KMS-11 (cell line): Measurements from ENCODE around the gene PCDHGB6.
"Not testable (repeated sequence)": the region's sequence is repeated elsewhere in the genome, so short reads cannot be mapped to it uniquely, and the experiment has no call there.

ENCODE experiments used
- H2AFZ ChIP-seq: fragments of 200-600 bp; sonication (generic); 2 replicates; pipeline ENCODE4 v1.6.1; 2016; ENCODE audit warnings: antibody characterized with exemption, mixed run types, low read depth
- H3K27ac ChIP-seq: fragments of 200-600 bp; sonication (generic); 2 replicates; pipeline ENCODE4 v1.6.1; 2016; ENCODE audit warnings: mild to moderate bottlenecking, mixed run types
- H3K27me3 ChIP-seq: fragments of 200-600 bp; sonication (generic); 2 replicates; pipeline ENCODE4 v1.6.1; 2017; ENCODE audit warnings: mild to moderate bottlenecking, low read depth, mixed run types, moderate library complexity; ENCODE audit not compliant: insufficient read depth
- H3K36me3 ChIP-seq: fragments of 200-600 bp; sonication (generic); 2 replicates; pipeline ENCODE4 v1.6.1; 2017; ENCODE audit warnings: mild to moderate bottlenecking, mixed run types; ENCODE audit not compliant: insufficient read depth
- H3K4me1 ChIP-seq: fragments of 200-600 bp; sonication (generic); 2 replicates; pipeline ENCODE4 v1.6.1; 2016; ENCODE audit warnings: mild to moderate bottlenecking, low read depth, mixed run types; ENCODE audit not compliant: poor library complexity, severe bottlenecking
- H3K4me2 ChIP-seq: fragments of 200-600 bp; sonication (generic); 2 replicates; pipeline ENCODE4 v1.7.0; 2016; ENCODE audit warnings: mild to moderate bottlenecking, mixed run types
- H3K4me3 ChIP-seq: fragments of 200-600 bp; sonication (generic); IDR thresholded peaks from 2 replicates; pipeline ENCODE4 v1.6.1; 2017; ENCODE audit warnings: low read depth, low read length, mixed read lengths; ENCODE audit not compliant: insufficient read depth
- H3K79me2 ChIP-seq: fragments of 200-600 bp; sonication (generic); 2 replicates; pipeline ENCODE4 v1.6.1; 2016; ENCODE audit warnings: low read depth, mixed run types; ENCODE audit not compliant: insufficient read depth
- H3K9ac ChIP-seq: fragments of 200-600 bp; sonication (generic); 2 replicates; pipeline ENCODE4 v1.6.1; 2016; ENCODE audit warnings: mild to moderate bottlenecking, mixed run types
- H4K20me1 ChIP-seq: fragments of 200-600 bp; sonication (generic); 2 replicates; pipeline ENCODE4 v1.6.1; 2016; ENCODE audit warnings: mild to moderate bottlenecking, mixed run types; ENCODE audit not compliant: insufficient read depth
- TF ChIP-seq, protein P1 (sequence below): fragments of 200-600 bp; sonication (generic); conservative IDR thresholded peaks from 2 replicates; pipeline ENCODE4 v1.6.1; 2017; ENCODE audit warnings: low read depth, mild to moderate bottlenecking, antibody characterized with exemption, low read length, moderate library complexity, mixed read lengths

The PCDHGB6 gene

DNA sequence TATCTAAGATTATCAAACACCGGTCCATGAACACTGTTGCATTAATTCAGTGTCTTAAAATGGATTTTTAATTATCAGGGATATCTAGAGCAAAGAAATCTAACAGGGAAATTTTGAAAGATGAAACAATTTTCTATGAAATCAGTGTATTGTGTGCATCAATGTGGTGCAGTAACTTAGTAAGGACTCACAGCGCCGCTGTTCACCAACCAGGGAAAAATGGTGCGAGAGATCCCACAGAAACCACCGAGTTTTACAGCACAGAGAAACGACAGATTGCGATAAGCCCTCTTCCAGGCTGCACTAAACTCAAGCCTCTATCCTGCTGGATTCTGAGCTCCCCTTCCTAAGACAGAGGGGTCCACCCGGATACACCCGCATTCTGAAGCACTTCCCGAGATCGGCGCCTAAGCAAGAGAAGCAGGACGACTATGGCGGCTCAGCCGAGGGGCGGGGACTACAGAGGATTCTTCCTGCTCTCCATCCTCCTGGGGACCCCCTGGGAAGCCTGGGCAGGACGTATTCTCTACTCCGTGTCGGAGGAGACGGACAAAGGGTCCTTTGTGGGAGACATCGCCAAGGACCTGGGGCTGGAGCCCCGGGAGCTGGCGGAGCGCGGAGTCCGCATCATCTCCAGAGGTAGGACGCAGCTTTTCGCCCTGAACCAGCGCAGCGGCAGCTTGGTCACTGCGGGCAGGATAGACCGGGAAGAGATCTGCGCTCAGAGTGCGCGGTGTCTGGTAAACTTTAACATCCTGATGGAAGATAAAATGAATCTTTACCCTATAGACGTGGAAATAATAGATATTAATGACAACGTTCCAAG lies 25.1 kb upstream of the PCDHGB6 start, which contains the start of gene PCDHGA7:
PCDHGA7 (plus strand) TSS at position 274 of the 826 bp plus-strand sequence; CDS start at position 432, 158 bp downstream.
- no peak within 1 kb of the TSS for H3K4me2 ChIP-seq
- H4K20me1 ChIP-seq = no peaks in the 10 kb centered on the region
- H3K36me3 ChIP-seq = no peaks in the 10 kb centered on the region
- H3K4me3 ChIP-seq = no peak within 1 kb of the TSS
- no peaks in the 10 kb centered on the region for H3K4me1 ChIP-seq
- H3K27me3 ChIP-seq = no peaks in the 10 kb centered on the region
- H3K9ac ChIP-seq = no peak within 1 kb of the TSS
- H3K79me2 ChIP-seq = no peaks in the 10 kb centered on the region
- TF ChIP-seq, protein P1, sequence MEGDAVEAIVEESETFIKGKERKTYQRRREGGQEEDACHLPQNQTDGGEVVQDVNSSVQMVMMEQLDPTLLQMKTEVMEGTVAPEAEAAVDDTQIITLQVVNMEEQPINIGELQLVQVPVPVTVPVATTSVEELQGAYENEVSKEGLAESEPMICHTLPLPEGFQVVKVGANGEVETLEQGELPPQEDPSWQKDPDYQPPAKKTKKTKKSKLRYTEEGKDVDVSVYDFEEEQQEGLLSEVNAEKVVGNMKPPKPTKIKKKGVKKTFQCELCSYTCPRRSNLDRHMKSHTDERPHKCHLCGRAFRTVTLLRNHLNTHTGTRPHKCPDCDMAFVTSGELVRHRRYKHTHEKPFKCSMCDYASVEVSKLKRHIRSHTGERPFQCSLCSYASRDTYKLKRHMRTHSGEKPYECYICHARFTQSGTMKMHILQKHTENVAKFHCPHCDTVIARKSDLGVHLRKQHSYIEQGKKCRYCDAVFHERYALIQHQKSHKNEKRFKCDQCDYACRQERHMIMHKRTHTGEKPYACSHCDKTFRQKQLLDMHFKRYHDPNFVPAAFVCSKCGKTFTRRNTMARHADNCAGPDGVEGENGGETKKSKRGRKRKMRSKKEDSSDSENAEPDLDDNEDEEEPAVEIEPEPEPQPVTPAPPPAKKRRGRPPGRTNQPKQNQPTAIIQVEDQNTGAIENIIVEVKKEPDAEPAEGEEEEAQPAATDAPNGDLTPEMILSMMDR = no peak
- H3K27ac ChIP-seq = no peak within 1 kb of the TSS
- H2AFZ ChIP-seq = no peak within 1 kb of the TSS

DNA sequence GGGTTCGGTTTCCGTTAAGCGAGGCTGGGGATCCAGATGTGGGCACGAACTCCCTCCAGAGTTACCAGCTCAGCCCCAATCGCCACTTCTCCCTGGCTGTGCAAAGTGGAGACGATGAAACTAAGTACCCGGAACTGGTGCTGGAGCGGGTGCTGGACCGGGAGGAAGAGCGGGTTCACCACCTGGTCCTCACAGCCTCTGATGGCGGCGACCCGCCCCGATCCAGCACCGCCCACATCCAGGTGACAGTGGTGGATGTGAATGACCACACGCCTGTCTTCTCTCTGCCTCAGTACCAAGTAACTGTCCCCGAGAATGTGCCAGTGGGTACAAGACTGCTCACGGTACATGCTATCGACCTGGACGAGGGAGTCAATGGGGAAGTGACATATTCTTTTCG lies 24.5 kb upstream of the PCDHGB6 start:
- Histone ChIP-seq H3K9ac (no peak overlapping the region), H3K27ac (no peak overlapping the region), H3K4me3 (no peak overlapping the region), H3K4me2 (no peak overlapping the region), H4K20me1 (no peaks in the 10 kb centered on the region), H3K27me3 (no peaks in the 10 kb centered on the region), H2AFZ (no peak overlapping the region), H3K79me2 (no peaks in the 10 kb centered on the region), H3K4me1 (no peaks in the 10 kb centered on the region), H3K36me3 (no peaks in the 10 kb centered on the region)
- TF ChIP-seq, protein P1 = no peak

DNA sequence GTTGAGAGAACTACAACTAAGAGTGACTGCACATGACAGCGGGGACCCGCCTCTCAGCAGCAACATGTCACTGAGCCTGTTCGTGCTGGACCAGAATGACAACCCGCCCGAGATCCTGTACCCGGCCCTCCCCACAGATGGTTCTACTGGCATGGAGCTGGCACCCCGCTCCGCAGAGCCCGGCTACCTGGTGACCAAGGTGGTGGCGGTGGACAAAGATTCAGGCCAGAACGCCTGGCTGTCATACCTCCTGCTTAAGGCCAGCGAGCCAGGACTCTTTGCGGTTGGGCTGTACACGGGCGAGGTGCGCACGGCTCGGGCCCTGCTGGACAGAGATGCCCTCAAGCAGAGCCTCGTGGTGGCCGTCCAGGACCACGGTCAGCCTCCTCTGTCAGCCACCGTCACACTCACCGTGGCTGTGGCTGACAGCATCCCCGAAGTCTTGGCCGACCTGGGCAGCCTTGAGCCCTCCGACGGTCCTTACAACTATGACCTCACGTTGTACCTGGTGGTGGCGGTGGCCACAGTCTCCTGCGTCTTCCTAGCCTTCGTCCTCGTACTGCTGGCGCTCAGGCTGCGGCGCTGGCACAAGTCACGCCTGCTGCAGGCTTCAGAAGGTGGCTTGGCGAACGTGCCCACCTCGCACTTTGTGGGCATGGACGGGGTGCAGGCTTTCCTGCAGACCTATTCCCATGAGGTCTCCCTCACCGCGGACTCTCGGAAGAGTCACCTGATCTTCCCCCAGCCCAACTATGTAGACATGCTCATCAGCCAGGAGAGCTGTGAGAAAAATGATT lies 23.2 kb upstream of the PCDHGB6 start:
- no peaks in the 10 kb centered on the region for H3K4me1 ChIP-seq
- no peaks in the 10 kb centered on the region for H4K20me1 ChIP-seq
- H2AFZ ChIP-seq = no peak overlapping the region
- H3K9ac ChIP-seq = no peak overlapping the region
- TF ChIP-seq, protein P1 = no peak
- no peaks in the 10 kb centered on the region for H3K27me3 ChIP-seq
- H3K79me2 ChIP-seq = no peaks in the 10 kb centered on the region
- no peak overlapping the region for H3K27ac ChIP-seq
- no peak overlapping the region for H3K4me2 ChIP-seq
- no peak overlapping the region for H3K4me3 ChIP-seq
- no peaks in the 10 kb centered on the region for H3K36me3 ChIP-seq

DNA sequence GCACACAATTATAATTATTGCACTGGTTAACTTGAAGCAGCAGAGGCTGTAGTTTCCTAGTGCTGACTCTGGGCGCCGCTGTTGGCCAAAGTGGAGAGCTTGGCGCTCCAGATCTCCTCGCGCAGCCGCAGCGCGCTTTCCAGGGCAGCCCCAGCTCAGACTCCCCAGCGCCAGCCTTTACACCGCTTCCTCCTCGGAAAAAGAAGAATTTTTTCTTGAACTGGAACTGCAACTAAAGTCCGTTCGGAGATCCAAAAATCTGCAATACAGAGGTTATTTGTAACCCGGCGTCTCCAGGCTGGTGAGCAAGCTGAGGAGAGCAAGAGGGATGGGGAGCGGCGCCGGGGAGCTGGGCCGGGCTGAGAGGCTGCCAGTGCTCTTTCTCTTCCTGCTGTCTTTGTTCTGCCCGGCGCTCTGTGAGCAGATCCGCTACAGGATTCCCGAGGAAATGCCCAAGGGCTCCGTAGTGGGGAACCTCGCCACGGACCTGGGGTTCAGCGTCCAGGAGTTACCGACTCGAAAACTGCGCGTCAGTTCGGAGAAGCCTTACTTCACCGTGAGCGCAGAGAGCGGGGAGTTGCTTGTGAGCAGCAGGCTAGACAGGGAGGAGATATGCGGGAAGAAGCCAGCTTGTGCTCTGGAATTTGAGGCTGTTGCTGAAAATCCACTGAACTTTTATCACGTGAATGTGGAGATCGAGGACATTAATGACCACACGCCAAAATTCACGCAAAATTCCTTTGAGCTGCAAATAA lies 20.1 kb upstream of the PCDHGB6 start, which contains the start of gene PCDHGB4:
PCDHGB4 (plus strand) TSS at position 142 of the 755 bp plus-strand sequence; CDS start at position 329, 187 bp downstream.
- H3K9ac ChIP-seq, H3K4me3 ChIP-seq, H3K79me2 ChIP-seq, H4K20me1 ChIP-seq, H2AFZ ChIP-seq, H3K27ac ChIP-seq, H3K4me2 ChIP-seq, H3K27me3 ChIP-seq, H3K4me1 ChIP-seq, H3K36me3 ChIP-seq: not testable (repeated sequence)
